ENCODE data around the gene ABCB4.

ABCB4 gene

GRCh38 chr7:87354749-87355148, 120.7 kb downstream of the ABCB4 start:
- FAIRE-seq (no peak), DNase-seq (ENCODE audit: low spot score) (no peak)

All from urothelium cell line (cell line).